ENCODE measurements around the gene MAFG.

The MAFG gene

GRCh38 chr17:81898029-81898866 lies 29.3 kb downstream of the MAFG start:
- no peak for DNase-seq (ENCODE audit: low read depth)

- DNase-seq (ENCODE audit: low read depth): no peak
Measured at GRCh38 chr17:81895400-81895799, 32.1 kb downstream of the MAFG start.

- DNase-seq (ENCODE audit: low read depth): no peak
Measured at GRCh38 chr17:81891303-81891552, 36.3 kb downstream of the MAFG start.

- DNase-seq (ENCODE audit: low read depth): no peak
Measured at GRCh38 chr17:81890447-81891302, 36.9 kb downstream of the MAFG start.

GRCh38 chr17:81889602-81890001 lies 37.9 kb downstream of the MAFG start:
- no peak for DNase-seq (ENCODE audit: low read depth)

GRCh38 chr17:81888988-81889595 lies 38.4 kb downstream of the MAFG start:
- DNase-seq (ENCODE audit: low read depth): no peak

GRCh38 chr17:81888105-81888987 lies 39.2 kb downstream of the MAFG start:
- no peak for DNase-seq (ENCODE audit: low read depth)

GRCh38 chr17:81885869-81886548 lies 41.5 kb downstream of the MAFG start:
- DNase-seq (ENCODE audit: low read depth): no peak

GRCh38 chr17:81885454-81885853 lies 42.1 kb downstream of the MAFG start:
- DNase-seq (ENCODE audit: low read depth): no peak

GRCh38 chr17:81884968-81885367 lies 42.6 kb downstream of the MAFG start:
- no peak for DNase-seq (ENCODE audit: low read depth)

- DNase-seq (ENCODE audit: low read depth): no peak
Measured at GRCh38 chr17:81884520-81884919, 43.0 kb downstream of the MAFG start.

- DNase-seq (ENCODE audit: low read depth): no peak
Measured at GRCh38 chr17:81879121-81879520, 48.4 kb downstream of the MAFG start.

GRCh38 chr17:81878294-81878693 lies 49.2 kb downstream of the MAFG start:
- DNase-seq (ENCODE audit: low read depth): no peak

GRCh38 chr17:81877569-81877968 lies 50.0 kb downstream of the MAFG start:
- DNase-seq (ENCODE audit: low read depth): no peak

GRCh38 chr17:81871387-81872230 lies 55.9 kb downstream of the MAFG start:
- DNase-seq (ENCODE audit: low read depth): peak; percentile 95

GRCh38 chr17:81870981-81871386 lies 56.6 kb downstream of the MAFG start, which contains the start of gene ARHGDIA:
Gene ARHGDIA, minus strand, starts transcription at chr17:81871337. Its CDS starts 1,407 bp downstream, at chr17:81869930.
- DNase-seq (ENCODE audit: low read depth): no peak

- no peak for DNase-seq (ENCODE audit: low read depth)
Measured at GRCh38 chr17:81870131-81870980, 57.2 kb downstream of the MAFG start.

GRCh38 chr17:81869221-81870130 lies 58.1 kb downstream of the MAFG start:
- DNase-seq (ENCODE audit: low read depth): no peak

Data from activated T-cell treated with anti-CD3 and anti-CD28 coated beads for 1 hour (primary cell).